HCT116 (cell line): ENCODE measurements around the gene CMPK1.

ENCODE experiments used
- CTCF ChIP-seq, 3 experiments: fragments of 200-600 bp in 1 of 3; sonication (generic) in 1 of 3; IDR thresholded peaks in 2 of 3; conservative IDR thresholded peaks in 1 of 3; 2 replicates each; pipeline ENCODE4 v1.5.1; 2012 to 2017; ENCODE audit warnings: low read depth in 2 of 3, low read length in 2 of 3, antibody characterized with exemption in 1 of 3, borderline replicate concordance in 1 of 3, control low read depth in 1 of 3, mild to moderate bottlenecking in 1 of 3, mixed read lengths in 1 of 3, mixed run types in 1 of 3, moderate library complexity in 1 of 3; ENCODE audit not compliant: insufficient read depth in 1 of 3
- EZH2 ChIP-seq: fragments of 200-600 bp; sonication (generic); IDR thresholded peaks from 2 replicates; pipeline ENCODE4 v1.6.1; 2017; ENCODE audit warnings: antibody characterized with exemption, mixed run types
- POLR2A ChIP-seq: IDR thresholded peaks from 2 replicates; pipeline ENCODE4 v1.7.0; 2011; ENCODE audit warnings: borderline replicate concordance; ENCODE audit not compliant: insufficient read depth, insufficient read length; ENCODE audit errors: extremely low read depth
- POLR2AphosphoS5 ChIP-seq: IDR thresholded peaks from 2 replicates; pipeline ENCODE4 v1.6.1; 2011; ENCODE audit warnings: mild to moderate bottlenecking, low read depth, low read length, moderate library complexity
- RAD21 ChIP-seq: IDR thresholded peaks from 2 replicates; pipeline ENCODE4 v1.6.1; 2012; ENCODE audit warnings: low read depth, mild to moderate bottlenecking

- no peak for TF ChIP-seq EZH2
- TF ChIP-seq RAD21 = no peak
- no peak for TF ChIP-seq POLR2A
- no peak for TF ChIP-seq POLR2AphosphoS5
- no peak for TF ChIP-seq CTCF (IDR thresholded peaks at IDR 0.05 in 2 of 3, conservative IDR thresholded peaks at IDR 0.05 in 1 of 3; ENCODE audit: borderline replicate concordance in 1 of 3, insufficient read depth in 1 of 3, low read depth in 2 of 3, low read length in 2 of 3)
Measured at GRCh38 chr1:47295579-47295978, 38.0 kb upstream of the CMPK1 start.
